GM12878 (cell line): ENCODE results near the gene RRP12. TPM values are rescaled to one million over a fixed set of nuclear protein-coding genes. Genes with fewer than 3 reads are reported as not detected.

Source experiments
- ATAC-seq: fragments of 200-7000 bp; cut with Tn5 transposase; 3 replicates; pipeline ENCODE4 v1.9.1; 2020; ENCODE audit warnings: mild to moderate bottlenecking, moderate library complexity
- BruUV-seq: library from RNA; stranded (reverse); fragments of 400-500 nt; replicated peaks from 2 replicates; lab custom pipeline; 2021; lab: Mats Ljungman, UMichigan
- CTCF ChIA-PET: fragments of 300-600 bp; sonication (Branson Sonifier 250); formaldehyde crosslinking; extraction: SDS; loops from one replicate; lab custom pipeline; 2021; ENCODE audit warnings: inconsistent platforms; lab: Yijun Ruan, JAX
- POLR2A ChIA-PET: fragments of 350-600 bp; formaldehyde crosslinking; extraction: SDS; loops from one replicate; lab custom pipeline; 2021; ENCODE audit warnings: inconsistent platforms; lab: Charles Lee
- RAD21 ChIA-PET: fragments of 300-600 bp; sonication (Branson Sonifier 250); formaldehyde crosslinking; loops from one replicate; lab custom pipeline; 2023; ENCODE audit warnings: antibody characterized with exemption; ENCODE audit not compliant: unreplicated experiment; lab: Charles Lee
- SMC1A ChIA-PET: fragments of 300-600 bp; sonication (Branson Sonifier 250); formaldehyde crosslinking; loops from one replicate; lab custom pipeline; 2023; ENCODE audit not compliant: unreplicated experiment, uncharacterized antibody; lab: Charles Lee
- DNase-seq: peaks from one replicate; pipeline ENCODE4 v3.0.0-alpha.2; 2011; ENCODE audit warnings: low read depth, low spot score
- FAIRE-seq: peaks from 3 replicates; lab custom pipeline; 2011; peaks lifted over from hg19 to GRCh38; lab: Jason Lieb, UNC
- H2AFZ ChIP-seq: 2 replicates; pipeline ENCODE4 v1.6.0; 2011; ENCODE audit warnings: low read depth, low read length, control low read depth; ENCODE audit not compliant: control insufficient read depth
- H3K27ac ChIP-seq: 2 replicates; pipeline ENCODE4 v1.5.1; 2011; ENCODE audit warnings: control low read depth; ENCODE audit not compliant: control insufficient read depth, insufficient read depth
- H3K27me3 ChIP-seq, 2 experiments: replicated peaks in 1 of 2; 2 replicates each; pipeline versions ENCODE4 v1.6.0 to v1.6.1; 2011; ENCODE audit warnings: low read length in 1 of 2; ENCODE audit not compliant: control insufficient read depth in 2 of 2, insufficient read depth in 2 of 2
- H3K36me3 ChIP-seq, 2 experiments: 2 replicates each; pipeline ENCODE4 v1.5.1; 2011; ENCODE audit warnings: low read length in 1 of 2; ENCODE audit not compliant: control insufficient read depth in 2 of 2, insufficient read depth in 2 of 2
- H3K4me1 ChIP-seq: 2 replicates; pipeline ENCODE4 v1.6.1; 2011; ENCODE audit warnings: mild to moderate bottlenecking, low read length, moderate library complexity, mixed read lengths; ENCODE audit not compliant: control insufficient read depth, insufficient read depth
- H3K4me2 ChIP-seq: 2 replicates; pipeline ENCODE4 v1.6.0; 2011; ENCODE audit warnings: control low read depth; ENCODE audit not compliant: control insufficient read depth, insufficient read depth
- H3K4me3 ChIP-seq: fragments of 200-600 bp; sonication (generic); 2 replicates; pipeline ENCODE4 v1.5.1; 2016
- H3K79me2 ChIP-seq: 2 replicates; pipeline ENCODE4 v1.6.0; 2011; ENCODE audit warnings: low read length; ENCODE audit not compliant: control insufficient read depth, insufficient read depth
- H3K9ac ChIP-seq: 2 replicates; pipeline ENCODE4 v1.8.0; 2011; ENCODE audit warnings: low read length, control low read depth, mixed read lengths; ENCODE audit not compliant: control insufficient read depth, insufficient read depth
- H3K9me3 ChIP-seq: replicated peaks from 3 replicates; pipeline ENCODE4 v1.5.1; 2011; ENCODE audit warnings: mild to moderate bottlenecking, low read length; ENCODE audit not compliant: control insufficient read depth, insufficient read depth
- H4K20me1 ChIP-seq: 2 replicates; pipeline ENCODE4 v1.6.0; 2011; ENCODE audit not compliant: control insufficient read depth, insufficient read depth
- E2F8 ChIP-seq: fragments of 450-650 bp; IDR thresholded peaks from 2 replicates; pipeline ENCODE4 v1.6.1; 2018; ENCODE audit warnings: mild to moderate bottlenecking, low read depth, moderate library complexity; ENCODE audit not compliant: partially characterized antibody
- EED ChIP-seq: sonication (generic); IDR thresholded peaks from 2 replicates; pipeline ENCODE4 v1.6.1; 2016; ENCODE audit warnings: antibody characterized with exemption, low read depth
- ETV6 ChIP-seq, 2 experiments: fragments of 450-650 bp in 1 of 2; IDR thresholded peaks in 1 of 2; conservative IDR thresholded peaks in 1 of 2; 2 replicates each; pipeline ENCODE4 v1.6.1; 2014; ENCODE audit warnings: antibody characterized with exemption in 1 of 2, borderline replicate concordance in 1 of 2, low read depth in 1 of 2, mild to moderate bottlenecking in 1 of 2, moderate library complexity in 1 of 2
- EZH2 ChIP-seq: IDR thresholded peaks from 2 replicates; pipeline ENCODE4 v1.6.1; 2012; ENCODE audit warnings: low read depth, mild to moderate bottlenecking, control low read depth, inconsistent platforms, low read length, borderline replicate concordance; ENCODE audit not compliant: control insufficient read depth
- HDAC6 ChIP-seq: fragments of 200-600 bp; sonication (generic); IDR thresholded peaks from one replicate; pipeline ENCODE4 v1.8.0; 2017; ENCODE audit warnings: antibody characterized with exemption; ENCODE audit not compliant: unreplicated experiment
- IKZF1 ChIP-seq: fragments of 450-650 bp; conservative IDR thresholded peaks from 2 replicates; pipeline ENCODE4 v1.6.1; 2017; ENCODE audit warnings: antibody characterized with exemption, mild to moderate bottlenecking
- MTA2 ChIP-seq: fragments of 450-650 bp; IDR thresholded peaks from 2 replicates; pipeline ENCODE4 v1.6.1; 2016; ENCODE audit warnings: low read depth, mild to moderate bottlenecking, moderate library complexity
- NR2C2 ChIP-seq: IDR thresholded peaks from 2 replicates; pipeline ENCODE4 v1.6.1; 2011; ENCODE audit warnings: borderline replicate concordance, low read depth; ENCODE audit not compliant: control insufficient read depth, insufficient read length
- PAX8 ChIP-seq: fragments of 450-650 bp; IDR thresholded peaks from 2 replicates; pipeline ENCODE4 v1.6.1; 2017; ENCODE audit warnings: mild to moderate bottlenecking, moderate library complexity
- POLR2AphosphoS5 ChIP-seq: IDR thresholded peaks from 2 replicates; pipeline ENCODE4 v1.6.1; 2011; ENCODE audit warnings: mild to moderate bottlenecking, low read length, inconsistent platforms
- RFX5 ChIP-seq: IDR thresholded peaks from 2 replicates; pipeline ENCODE4 v1.6.1; 2011; ENCODE audit warnings: low read depth, low read length, improper control_type of control experiment
- WGBS: methylation state at CpG from one replicate; pipeline ENCODE4 v1.1.6; 2016; ENCODE audit warnings: low lambda C conversion rate; ENCODE audit not compliant: insufficient replicate concordance, insufficient coverage; ENCODE audit errors: missing lambda C conversion rate; 5-methylcytosine and 5-hydroxymethylcytosine counted together
- in situ Hi-C: fragments of 300-500 bp; cut with MboI; formaldehyde crosslinking; loops from 9 replicates; pipeline ENCODE4 v1.14.3; 2018; ENCODE audit warnings: mixed read lengths
- intact Hi-C: fragments of 100-400 bp; cut with micrococcal nuclease; formaldehyde crosslinking; loops from one replicate; pipeline ENCODE4 v1.14.2; 2022; ENCODE audit not compliant: unreplicated experiment
- polyA plus RNA-seq, 11 experiments: library from polyadenylated mRNA; depleted of rRNA in 4 of 11; unstranded in 6 of 11; stranded (reverse) in 5 of 11; fragments of >200 nt; fragmentation: Nextera tagmentation in 4 of 11; fragmentation: Illumina TruSeq in 1 of 11; extraction: Ambion mirVana in 4 of 11; extraction: Trizol in 1 of 11; gene quantifications; 1 replicate in 1 of 11; 2 replicates in 10 of 11; pipeline versions ENCODE4 v1.2.1 to v1.2.3, GENCODE V29; 2011 to 2016; ENCODE audit warnings: inconsistent platforms in 2 of 11, missing spikeins in 2 of 11, low read depth in 1 of 11
- total RNA-seq, 4 experiments: library from RNA; depleted of rRNA in 3 of 4; stranded (reverse); fragments of >200 nt in 3 of 4; fragmentation: Illumina TruSeq in 1 of 4; extraction: Trizol in 1 of 4; gene quantifications; 2 replicates each; pipeline versions ENCODE4 v1.2.1 to v1.2.3, GENCODE V29; 2013 to 2021
- TF ChIP-seq, protein P1 (sequence below): IDR thresholded peaks from 2 replicates; pipeline ENCODE4 v1.6.1; 2011; ENCODE audit warnings: low read depth, mild to moderate bottlenecking, low read length, moderate library complexity, borderline replicate concordance; ENCODE audit errors: extremely low read depth
- TF ChIP-seq, protein P2 (sequence below): fragments of 450-650 bp; IDR thresholded peaks from 2 replicates; pipeline ENCODE4 v1.6.1; 2016; ENCODE audit warnings: mild to moderate bottlenecking

The RRP12 gene
- total and polyA plus RNA-seq, 10 of the 15 experiments (the other 5 are each of a cell fraction or from before 2014, with no cell fraction given), result 5.3 to 48.7 (median 16.8) TPM

DNA sequence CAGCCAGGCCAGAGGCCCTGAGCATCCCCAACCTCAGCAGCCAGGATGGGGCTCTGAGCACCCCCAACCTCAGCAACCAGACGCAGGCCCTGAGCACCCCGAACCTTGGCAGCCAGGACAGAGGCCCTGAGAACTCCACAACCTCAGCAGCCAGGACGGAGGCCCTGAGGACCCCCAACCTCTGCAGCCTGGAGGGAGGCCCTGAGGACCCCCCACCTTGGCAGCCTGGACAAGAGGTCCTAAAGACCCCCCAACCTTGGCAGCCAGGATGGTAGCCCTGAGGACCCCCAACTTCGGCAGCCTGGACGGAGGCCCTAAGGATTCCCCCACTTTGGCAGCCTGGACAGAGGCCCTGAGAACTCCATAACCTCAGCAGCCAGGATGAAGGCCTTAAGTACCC lies 17.0 kb downstream of the RRP12 start:
- Histone ChIP-seq H3K27me3 (no peaks in the 10 kb centered on the region), H3K27ac (no peak overlapping the region), H3K9me3 (no peaks in the 10 kb centered on the region), H3K36me3 (peaks cover 9 to 22% of the 10 kb centered on the region in 2 experiments), H4K20me1 (no peaks in the 10 kb centered on the region), H3K79me2 (no peaks in the 10 kb centered on the region), H3K4me2 (no peak overlapping the region), H2AFZ (no peak overlapping the region), H3K4me3 (no peak overlapping the region), H3K4me1 (no peaks in the 10 kb centered on the region), H3K9ac (no peak overlapping the region)
- SMC1A ChIA-PET, result no interaction called here
- TF ChIP-seq, protein P1, sequence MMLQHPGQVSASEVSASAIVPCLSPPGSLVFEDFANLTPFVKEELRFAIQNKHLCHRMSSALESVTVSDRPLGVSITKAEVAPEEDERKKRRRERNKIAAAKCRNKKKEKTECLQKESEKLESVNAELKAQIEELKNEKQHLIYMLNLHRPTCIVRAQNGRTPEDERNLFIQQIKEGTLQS, result no peak
- no peak for TF ChIP-seq E2F8
- 100% methylated on average over 5 of the region's 5 CpGs for WGBS
- RAD21 ChIA-PET, result no interaction called here
- DNase-seq, result no peak
- ATAC-seq, result no peak
- intact Hi-C loops (no loop called here), in situ Hi-C loops (no loop called here)
- CTCF ChIA-PET, result no interaction called here
- FAIRE-seq, result no peak
- no TSS peak for BruUV-seq
- POLR2A ChIA-PET, result no interaction called here

- WGBS, result 98% methylated on average over 7 of the region's 7 CpGs
- Histone ChIP-seq H3K4me3 (no peak overlapping the region), H3K79me2 (no peaks in the 10 kb centered on the region), H3K9me3 (no peaks in the 10 kb centered on the region), H4K20me1 (no peaks in the 10 kb centered on the region), H3K36me3 (peaks cover 7 to 22% of the 10 kb centered on the region in 2 experiments; a peak in 3 of 4 replicates), H2AFZ (no peak overlapping the region), H3K9ac (no peak overlapping the region), H3K27me3 (no peaks in the 10 kb centered on the region), H3K27ac (no peak overlapping the region), H3K4me1 (no peaks in the 10 kb centered on the region), H3K4me2 (no peak overlapping the region)
- intact Hi-C loops (no loop called here), in situ Hi-C loops (no loop called here)
- FAIRE-seq, result no peak
- ChIA-PET CTCF (no interaction called here), POLR2A (no interaction called here), SMC1A (no interaction called here), RAD21 (no interaction called here)
- DNase-seq, result no peak
- BruUV-seq, result no TSS peak
- ATAC-seq, result no peak
- TF ChIP-seq EZH2 (no peak), IKZF1 (no peak), MTA2 (no peak), HDAC6 (no peak), EED (no peak), RFX5 (no peak), ETV6 (conservative IDR thresholded peaks at IDR 0.05 in 1 of 2, IDR thresholded peaks at IDR 0.05 in 1 of 2; ENCODE audit: borderline replicate concordance in 1 of 2, low read depth in 1 of 2) (no peak), PAX8 (no peak), NR2C2 (no peak), POLR2AphosphoS5 (no peak)
- TF ChIP-seq, protein P2, sequence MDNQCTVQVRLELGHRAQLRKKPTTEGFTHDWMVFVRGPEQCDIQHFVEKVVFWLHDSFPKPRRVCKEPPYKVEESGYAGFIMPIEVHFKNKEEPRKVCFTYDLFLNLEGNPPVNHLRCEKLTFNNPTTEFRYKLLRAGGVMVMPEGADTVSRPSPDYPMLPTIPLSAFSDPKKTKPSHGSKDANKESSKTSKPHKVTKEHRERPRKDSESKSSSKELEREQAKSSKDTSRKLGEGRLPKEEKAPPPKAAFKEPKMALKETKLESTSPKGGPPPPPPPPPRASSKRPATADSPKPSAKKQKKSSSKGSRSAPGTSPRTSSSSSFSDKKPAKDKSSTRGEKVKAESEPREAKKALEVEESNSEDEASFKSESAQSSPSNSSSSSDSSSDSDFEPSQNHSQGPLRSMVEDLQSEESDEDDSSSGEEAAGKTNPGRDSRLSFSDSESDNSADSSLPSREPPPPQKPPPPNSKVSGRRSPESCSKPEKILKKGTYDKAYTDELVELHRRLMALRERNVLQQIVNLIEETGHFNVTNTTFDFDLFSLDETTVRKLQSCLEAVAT, result no peak
These were observed 18.0 kb downstream of the RRP12 start for GRCh38 chr10:97383159-97383558.
